Left ventricle myocardium superior (tissue), 1 donor: ENCODE measurements around the gene ADGRB3. TPM values are rescaled to one million over a fixed set of nuclear protein-coding genes. Genes with fewer than 3 reads are reported as not detected.
"Not testable (repeated sequence)": the region's sequence is repeated elsewhere in the genome, so short reads cannot be mapped to it uniquely, and the experiment has no call there.

Source experiments
- ATAC-seq: fragments of 200-7000 bp; cut with Tn5 transposase; one replicate; pipeline ENCODE4 v1.9.1; 2020; ENCODE audit warnings: mild to moderate bottlenecking, moderate library complexity
- DNase-seq: peaks from one replicate; pipeline ENCODE4 v3.0.0-alpha.2; 2020
- intact Hi-C: fragments of 100-400 bp; cut with micrococcal nuclease; formaldehyde crosslinking; loops from one replicate; pipeline ENCODE4 v1.11.0; 2022
- total RNA-seq: library from RNA; stranded (reverse); fragmentation: NEBNext Ultra II Directional; extraction: Animal tissue kit (Norgen Biotek cat#: 25700); gene quantifications from one replicate; pipeline ENCODE4 v1.2.1, GENCODE V29; 2021
- donor health status: DM: no; HTN: yes; CAD: no; lungs with severe emphysema.

ADGRB3 gene
- total RNA-seq, 1 donor from 2014 or later, result 0.89 TPM

DNA sequence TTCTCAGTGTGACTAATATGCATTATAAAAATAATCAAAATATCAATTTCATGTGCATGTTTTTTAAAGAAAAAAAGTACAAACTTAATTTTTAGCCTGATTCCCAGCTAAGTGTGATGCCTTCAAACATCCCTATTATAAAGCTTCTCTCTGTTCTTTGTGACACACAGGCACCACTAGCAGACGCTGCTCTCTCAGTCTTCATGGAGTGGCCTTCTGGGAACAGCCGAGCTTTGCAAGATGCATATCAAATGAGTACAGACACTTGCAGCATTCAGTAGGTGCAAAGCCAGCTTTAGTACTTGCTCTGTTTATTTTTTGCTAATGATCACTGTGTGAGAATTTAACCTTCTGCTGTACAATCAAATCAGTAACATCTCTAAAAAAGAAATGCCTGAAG, 340.0 kb downstream of the ADGRB3 start:
- DNase-seq (no peak), ATAC-seq (peak; percentile 89)
- intact Hi-C loops, result no loop called here

DNA sequence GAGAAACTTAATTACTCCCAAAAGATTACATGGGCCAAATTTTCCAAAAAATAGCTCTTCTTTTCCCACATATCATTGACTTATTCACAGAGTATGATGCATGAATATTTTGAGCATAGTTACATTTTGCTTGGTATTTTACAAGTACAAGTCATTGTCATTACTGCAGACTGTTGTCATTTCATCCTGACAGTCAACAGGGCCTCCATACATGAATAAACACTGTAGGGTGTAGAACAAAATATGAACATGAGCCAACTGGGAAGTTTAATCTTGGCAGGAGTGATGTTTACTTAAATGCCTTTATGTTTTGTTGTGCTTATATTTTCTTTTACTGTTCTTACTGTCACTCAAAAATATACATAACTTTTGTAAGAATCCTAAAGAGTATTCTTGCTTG, 340.7 kb downstream of the ADGRB3 start:
- intact Hi-C loops, result no loop called here
- ATAC-seq, result no peak

DNA sequence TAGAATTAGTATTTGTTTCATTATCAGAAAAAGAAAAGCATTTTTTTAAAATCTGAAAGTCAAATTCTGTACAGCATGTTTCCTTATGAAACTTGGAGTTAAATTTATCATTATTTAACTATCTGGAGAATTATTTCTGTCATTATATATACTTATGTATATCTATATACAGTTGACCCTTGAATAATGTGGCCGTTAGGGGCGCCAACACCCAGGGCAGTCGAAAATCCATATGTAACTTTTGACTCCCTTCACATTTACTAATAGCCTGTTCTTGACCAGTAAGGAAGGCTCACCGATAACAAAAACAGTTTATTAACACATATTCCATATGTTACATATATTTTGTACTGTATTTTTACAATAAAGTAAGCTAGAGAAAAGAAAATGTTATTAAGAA, 341.2 kb downstream of the ADGRB3 start:
- DNase-seq (no peak), ATAC-seq (no peak)
- intact Hi-C loops, result no loop called here

More for the DNA sequence above, 340.7 kb downstream of the ADGRB3 start:
- DNase-seq, result no peak

DNA sequence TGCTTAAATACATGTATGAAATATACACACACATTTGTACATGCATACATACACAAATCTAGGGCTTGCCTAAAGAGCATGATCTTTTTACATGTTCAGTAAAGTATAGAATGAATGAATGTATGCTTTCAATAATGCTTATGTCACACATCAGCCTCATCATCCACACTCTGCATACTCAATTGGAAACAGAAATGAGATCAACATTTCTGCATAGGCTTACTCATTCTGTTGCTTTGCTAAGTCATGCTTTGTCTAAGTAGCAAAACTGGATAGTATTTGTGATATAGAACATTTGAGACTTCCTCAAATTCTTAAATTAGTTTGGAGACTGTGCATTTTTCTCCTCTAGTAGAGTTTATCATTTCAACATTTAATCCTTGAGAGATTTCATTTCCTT, 343.3 kb downstream of the ADGRB3 start:
- intact Hi-C loops, result no loop called here

DNA sequence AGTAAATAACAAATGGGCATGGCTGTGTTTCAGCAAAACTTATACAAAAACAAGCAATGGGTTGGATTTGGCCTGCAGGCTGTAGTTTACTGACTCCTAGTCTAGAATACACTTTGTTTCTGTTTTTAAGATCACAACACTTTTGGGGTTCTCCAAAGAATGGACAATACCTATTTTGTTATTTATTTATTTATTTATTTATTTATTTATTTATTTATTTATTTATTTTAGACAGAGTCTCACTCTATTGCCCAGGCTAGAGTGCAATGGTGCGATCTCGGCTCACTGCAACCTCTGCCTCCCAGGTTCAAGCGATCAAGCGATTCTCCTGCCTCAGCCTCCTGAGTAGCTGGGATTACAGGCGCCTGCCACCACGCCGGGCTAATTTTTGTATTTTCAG, 346.6 kb downstream of the ADGRB3 start:
- DNase-seq, intact Hi-C loops, ATAC-seq: not testable (repeated sequence)

More for the DNA sequence above, 343.3 kb downstream of the ADGRB3 start:
- ATAC-seq, result no peak
- no peak for DNase-seq

DNA sequence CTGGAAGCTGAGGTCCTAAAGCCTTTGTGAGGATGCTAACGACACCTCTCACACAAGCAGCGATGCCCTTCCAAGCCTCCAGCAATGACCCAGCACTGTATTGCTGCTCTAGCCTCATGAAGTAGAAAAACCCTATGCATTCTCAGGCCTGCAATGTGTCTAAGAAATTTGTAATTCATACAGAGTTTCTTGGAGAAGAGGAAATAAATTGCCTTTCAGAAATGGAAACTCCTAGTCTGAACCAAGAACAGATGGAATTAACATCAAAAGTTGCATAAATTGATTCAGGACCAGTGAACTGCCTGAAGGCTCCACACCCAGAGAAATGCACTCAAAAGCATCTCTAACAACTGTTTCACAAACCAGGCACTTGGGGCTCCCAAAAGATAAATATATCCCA, 353.6 kb downstream of the ADGRB3 start:
- DNase-seq (no peak), ATAC-seq (no peak)
- intact Hi-C loops, result no loop called here

DNA sequence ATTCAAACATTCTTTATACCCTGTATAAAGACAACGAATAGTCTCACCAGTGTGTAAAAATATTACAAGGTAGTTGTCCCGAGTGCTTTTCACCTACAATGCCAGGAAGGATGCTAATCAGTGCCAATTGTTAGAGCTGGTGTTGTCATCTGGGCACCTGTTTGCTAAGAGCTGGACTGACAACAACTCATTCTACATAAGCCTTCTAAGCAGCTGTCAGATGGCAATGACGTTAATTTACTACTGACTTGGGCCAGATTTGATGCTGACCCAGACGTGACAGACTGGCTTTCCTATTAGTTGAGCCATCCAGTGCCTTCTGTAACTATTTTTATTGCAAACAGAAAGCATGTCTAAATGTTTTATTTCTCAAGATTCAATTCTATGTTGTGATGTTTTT, 355.2 kb downstream of the ADGRB3 start:
- ATAC-seq (peak; percentile 75), DNase-seq (no peak)
- intact Hi-C loops, result no loop called here

DNA sequence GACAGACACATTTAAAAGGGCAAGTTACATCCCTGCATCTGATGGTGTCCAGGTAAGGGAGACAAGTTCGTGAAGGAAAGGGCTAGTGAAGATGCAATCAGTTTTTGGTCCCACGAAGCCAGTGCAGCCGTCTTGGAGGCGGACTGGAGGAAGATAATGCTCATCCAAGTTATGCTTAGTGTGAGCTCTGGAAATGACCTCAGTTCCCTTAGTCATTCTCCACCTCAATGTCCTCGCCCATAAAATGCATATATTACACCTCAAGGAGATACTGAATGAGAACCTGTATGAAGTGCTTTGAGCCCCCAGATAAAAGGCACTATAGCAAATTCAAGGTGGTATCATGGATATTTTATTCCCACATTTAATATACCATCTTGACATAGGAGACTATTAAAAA, 358.8 kb downstream of the ADGRB3 start:
- ATAC-seq (no peak), DNase-seq (no peak)
- intact Hi-C loops, result no loop called here

DNA sequence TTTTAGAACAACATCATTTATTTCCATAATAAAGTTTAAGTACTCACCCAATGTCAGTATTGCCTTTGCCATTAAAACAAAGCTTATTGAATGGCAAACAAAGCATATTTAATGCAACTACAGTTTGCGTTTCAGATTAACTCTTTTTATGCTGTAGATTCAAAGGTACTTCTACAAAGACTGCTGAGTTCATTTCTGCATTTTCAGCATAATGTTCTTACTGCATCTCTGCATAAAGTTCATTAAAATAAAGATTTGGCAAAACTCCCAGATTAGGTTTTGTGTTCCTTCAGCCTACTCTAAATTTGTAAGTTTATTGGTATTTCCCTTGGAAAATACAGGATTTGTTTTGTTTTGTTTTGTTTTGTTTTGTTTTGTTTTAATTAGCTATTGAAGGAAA, 359.4 kb downstream of the ADGRB3 start:
- intact Hi-C loops, result no loop called here
- ATAC-seq (no peak), DNase-seq (no peak)

DNA sequence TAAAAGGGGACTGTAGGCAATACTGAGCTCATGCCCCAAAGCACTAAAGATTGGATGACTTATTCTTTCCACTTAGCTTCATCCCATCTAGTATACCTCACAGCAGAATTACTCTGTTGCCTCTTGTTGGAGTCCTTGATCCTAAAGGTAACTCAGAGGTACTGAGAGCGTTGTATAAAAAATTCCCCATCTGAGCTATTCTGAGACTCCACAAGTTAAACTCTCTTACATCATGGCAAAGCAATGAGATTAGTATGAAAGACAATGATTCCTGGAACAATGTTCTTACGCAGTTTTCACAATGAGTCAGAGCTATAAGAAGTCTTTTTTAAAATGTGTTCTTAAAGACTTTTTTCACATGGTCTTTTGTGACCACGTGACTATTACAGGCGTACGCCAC, 370.1 kb downstream of the ADGRB3 start:
- ATAC-seq (no peak), DNase-seq (no peak)
- intact Hi-C loops, result no loop called here

DNA sequence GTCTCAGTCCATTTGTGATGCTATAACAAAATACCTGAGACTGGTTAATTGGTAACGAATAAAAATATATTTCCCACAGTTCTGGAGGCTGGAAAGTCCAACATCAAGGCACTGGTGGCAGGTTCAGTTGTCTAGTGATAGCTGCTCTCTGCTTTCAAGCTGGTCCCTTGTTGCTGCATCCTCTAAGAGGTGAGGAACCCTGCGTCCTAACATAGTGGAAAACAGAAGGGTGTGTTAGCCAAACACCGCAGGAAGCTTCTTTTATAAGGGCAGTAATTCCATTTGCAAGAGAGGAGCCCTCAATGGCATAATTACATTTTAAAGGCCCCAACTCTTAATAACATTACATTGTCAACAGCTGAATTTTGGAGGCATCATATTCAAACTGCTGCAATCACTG, 372.7 kb downstream of the ADGRB3 start:
- intact Hi-C loops, result no loop called here
- no peak for DNase-seq
- ATAC-seq, result no peak

DNA sequence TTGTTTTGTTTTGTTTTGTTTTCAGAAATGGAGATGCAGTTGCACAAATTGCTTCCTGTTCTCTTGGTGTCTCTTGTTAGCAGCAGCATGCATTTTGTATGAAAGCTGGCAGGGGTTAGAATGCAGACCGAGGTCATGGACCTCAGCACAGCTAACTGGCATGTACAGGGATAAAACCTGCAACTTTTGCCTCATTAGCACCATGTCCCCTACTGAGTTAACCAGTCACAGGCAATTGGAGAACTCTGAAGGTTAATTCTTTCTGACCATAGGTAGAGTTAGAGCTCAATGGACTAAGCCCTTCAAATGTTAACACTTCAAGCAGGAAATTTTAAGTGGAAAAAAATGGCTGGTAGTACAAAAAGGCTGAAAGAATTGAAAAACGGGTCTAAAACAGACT, 377.1 kb downstream of the ADGRB3 start:
- no peak for DNase-seq
- intact Hi-C loops, result no loop called here
- ATAC-seq, result no peak

DNA sequence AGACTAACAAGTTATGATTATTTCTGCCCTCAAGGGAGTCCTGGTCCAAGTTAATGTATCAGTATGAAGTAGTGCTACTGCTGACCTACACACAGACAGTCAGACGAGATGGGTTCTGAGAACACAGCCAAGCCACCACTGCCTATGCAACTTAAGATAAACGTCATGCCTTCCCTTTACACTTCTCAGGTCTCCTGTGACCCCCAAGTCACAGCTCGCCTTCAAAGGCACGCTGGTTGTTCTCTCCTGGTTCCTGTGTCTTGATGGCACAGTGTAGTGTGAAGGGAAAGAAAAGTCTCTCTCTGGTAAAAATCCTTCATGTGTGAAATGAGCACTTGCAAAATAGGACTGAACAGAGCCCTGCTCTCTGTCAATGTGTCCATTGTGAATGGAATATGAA, 377.8 kb downstream of the ADGRB3 start:
- intact Hi-C loops, result no loop called here
- ATAC-seq (no peak), DNase-seq (no peak)

DNA sequence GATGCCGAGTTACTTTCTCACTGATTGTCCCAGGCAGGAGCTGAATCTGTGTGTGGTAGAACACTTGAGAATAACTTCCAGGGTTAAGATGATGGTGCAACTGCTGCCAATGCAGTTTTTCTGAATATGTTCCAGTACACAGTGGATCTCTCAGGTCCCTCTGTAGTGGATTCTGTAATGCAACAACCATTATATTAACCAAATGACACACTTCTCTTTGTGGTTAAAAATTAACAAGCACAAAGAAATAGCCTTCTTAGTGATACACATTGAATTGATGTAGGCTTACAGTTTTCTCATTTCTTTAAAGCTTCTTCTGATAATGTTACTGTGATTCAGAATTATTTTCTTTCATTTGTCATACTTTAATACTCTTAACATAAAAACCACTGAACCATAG, 383.8 kb downstream of the ADGRB3 start:
- no peak for DNase-seq
- ATAC-seq, result no peak
- intact Hi-C loops, result no loop called here

DNA sequence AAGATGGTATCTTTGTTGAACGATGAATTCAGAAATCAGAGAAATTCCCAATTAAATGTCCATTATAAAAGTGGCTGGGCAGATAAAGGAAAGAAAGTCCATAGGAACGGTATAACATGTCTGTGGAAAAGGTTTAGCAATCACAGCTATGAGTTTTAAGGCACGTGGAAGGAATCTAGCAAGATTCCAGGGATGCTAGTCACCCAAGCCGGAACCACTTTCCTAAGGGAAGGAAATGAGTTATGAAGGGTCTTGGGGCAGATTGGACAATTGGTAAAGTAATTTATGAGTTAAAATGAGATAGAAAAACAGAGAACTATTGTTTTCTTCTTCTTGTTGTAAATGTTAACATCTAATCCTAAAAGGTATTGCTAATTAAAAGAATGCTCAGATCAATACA, 384.8 kb downstream of the ADGRB3 start:
- no peak for DNase-seq
- ATAC-seq, result no peak
- intact Hi-C loops, result no loop called here

DNA sequence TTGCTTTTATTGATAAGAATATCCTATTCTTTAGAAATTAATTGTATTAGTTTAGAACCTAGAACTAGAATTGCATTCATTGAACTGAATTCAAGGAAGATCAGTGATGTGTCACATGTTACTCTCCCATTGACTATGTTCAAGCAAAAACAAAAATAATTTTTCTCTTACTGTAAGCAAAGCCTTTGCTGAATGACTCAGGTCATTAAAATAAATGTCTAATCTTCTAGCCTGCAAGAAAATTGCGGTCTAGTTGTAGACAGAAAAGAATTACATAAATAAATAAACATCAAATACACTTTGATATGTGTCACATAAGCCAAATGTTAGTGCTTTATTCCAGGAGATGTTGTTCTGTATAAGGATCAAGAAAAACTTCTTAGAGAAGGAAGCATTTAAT, 387.9 kb downstream of the ADGRB3 start:
- DNase-seq, result no peak
- intact Hi-C loops, result no loop called here

DNA sequence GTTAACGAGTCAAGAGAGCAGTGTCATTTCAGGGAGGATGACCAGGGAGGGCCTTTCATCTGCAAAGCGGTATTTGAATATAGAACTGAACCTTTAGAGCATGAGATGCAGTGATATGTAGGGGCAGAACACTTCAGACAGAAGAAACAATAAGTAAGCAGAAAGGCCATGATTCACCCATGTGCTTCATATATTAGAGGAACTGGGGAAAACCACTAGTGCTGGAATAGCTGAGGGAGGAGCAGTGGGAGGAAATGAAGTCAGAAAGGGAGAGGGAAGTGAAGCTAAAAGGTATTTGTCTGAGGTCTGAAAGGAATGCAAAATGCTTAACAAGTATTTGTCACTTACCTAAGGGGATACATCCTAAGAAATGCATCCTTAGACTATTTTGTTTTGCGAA, 391.2 kb downstream of the ADGRB3 start:
- DNase-seq (no peak), ATAC-seq (no peak)
- intact Hi-C loops, result no loop called here

More for the DNA sequence above, 387.9 kb downstream of the ADGRB3 start:
- no peak for ATAC-seq

DNA sequence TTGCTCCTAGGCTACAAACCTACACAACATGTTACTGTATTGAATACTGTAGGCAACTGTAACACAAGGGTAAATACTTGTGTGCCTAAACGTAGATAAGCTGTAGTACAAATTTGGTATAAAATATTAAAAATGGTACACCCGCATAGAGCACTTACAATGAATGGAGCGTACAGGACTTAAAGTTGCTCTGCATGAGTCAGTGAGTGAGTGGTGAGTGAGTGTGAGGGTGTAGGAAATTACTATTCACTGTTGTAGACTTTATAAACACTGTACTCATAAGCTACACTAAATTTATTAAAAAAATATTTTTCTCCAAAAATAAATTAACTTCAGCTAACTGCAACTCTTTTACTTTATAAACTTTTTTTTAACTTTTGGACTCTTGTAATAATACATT, 391.6 kb downstream of the ADGRB3 start:
- ATAC-seq (no peak), DNase-seq (no peak)
- intact Hi-C loops, result no loop called here

DNA sequence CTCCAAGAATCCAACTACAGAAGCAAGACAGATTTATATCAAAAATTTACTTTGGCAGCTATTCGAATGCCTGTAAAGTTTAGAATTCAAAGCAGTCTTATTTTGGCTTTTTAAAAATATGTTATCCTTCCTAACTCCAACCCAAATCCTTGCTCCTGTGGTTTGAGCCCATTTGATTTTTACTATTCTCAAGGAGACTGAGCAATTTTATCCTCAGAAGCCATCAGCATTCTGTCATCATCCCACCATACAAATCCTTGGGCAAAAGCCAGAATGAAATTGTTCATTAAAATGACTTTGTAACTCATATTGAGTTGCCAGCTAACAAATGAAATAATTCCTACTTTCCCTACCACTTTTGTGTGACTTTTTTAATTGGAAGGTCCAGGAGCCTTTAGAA, 392.8 kb downstream of the ADGRB3 start:
- no peak for ATAC-seq
- DNase-seq, result no peak
- intact Hi-C loops, result no loop called here

DNA sequence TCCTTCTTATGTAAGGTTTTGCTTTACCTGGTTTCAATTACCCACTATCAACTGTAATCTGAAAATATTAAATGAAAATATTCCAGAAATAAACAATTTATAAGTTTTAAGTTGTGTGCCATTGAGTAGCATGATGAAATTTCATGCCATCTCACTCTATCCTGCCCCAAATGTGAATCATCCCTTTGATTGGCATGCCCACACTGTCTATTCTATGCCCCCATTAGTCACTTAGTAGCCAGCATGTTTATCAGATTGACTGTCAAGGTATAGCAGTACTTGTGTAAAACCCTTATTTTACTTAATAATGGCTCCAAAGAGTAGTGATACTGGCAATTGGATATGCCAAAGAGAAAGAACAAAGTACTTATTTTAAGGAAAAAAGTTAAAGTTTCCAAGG, 403.8 kb downstream of the ADGRB3 start:
- DNase-seq, result no peak
- ATAC-seq, result no peak
- intact Hi-C loops, result no loop called here

DNA sequence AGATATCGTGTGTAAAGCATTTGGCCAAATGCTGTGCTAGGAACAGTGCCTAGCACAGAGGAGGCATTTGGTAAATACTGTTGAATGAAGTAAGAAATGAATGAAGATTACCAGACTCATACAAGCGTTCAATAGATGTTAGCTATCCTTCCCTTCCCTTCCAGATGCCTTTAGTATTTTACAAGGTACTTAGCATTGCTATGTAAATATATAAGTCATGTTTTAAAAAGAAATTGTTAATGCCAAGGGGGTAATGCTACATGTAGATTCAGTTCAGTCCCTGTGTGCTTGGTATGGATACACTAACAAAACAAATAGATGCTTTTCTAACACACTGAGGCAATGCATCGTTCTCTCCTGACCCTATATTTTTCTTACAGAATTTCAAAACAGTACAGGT, 407.2 kb downstream of the ADGRB3 start:
- no peak for DNase-seq
- intact Hi-C loops, result no loop called here
- ATAC-seq, result no peak

DNA sequence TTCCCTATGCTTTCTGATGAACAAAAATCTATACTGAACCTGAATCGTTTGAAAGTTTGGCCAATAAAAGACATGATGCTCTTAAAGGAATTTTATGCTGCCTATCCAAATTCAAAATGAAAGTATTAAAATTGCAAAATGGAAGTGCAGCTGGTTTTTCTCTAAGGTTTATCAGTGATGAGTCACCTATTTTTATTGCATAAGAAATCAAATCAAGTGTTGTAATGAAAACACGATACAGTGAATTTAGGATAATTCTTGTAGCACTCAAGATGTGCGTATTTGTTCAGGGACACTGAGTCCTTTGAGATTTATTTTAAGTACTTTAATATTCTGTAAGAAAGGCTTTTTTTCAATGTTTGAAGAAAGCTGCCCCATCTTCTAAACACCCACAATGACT, 409.5 kb downstream of the ADGRB3 start:
- intact Hi-C loops, result no loop called here
- DNase-seq (no peak), ATAC-seq (peak; percentile 66)
